ENCODE measurements around the gene PITPNM1.
"Not testable (repeated sequence)": the region's sequence is repeated elsewhere in the genome, so short reads cannot be mapped to it uniquely, and the experiment has no call there.

The PITPNM1 gene

DNA sequence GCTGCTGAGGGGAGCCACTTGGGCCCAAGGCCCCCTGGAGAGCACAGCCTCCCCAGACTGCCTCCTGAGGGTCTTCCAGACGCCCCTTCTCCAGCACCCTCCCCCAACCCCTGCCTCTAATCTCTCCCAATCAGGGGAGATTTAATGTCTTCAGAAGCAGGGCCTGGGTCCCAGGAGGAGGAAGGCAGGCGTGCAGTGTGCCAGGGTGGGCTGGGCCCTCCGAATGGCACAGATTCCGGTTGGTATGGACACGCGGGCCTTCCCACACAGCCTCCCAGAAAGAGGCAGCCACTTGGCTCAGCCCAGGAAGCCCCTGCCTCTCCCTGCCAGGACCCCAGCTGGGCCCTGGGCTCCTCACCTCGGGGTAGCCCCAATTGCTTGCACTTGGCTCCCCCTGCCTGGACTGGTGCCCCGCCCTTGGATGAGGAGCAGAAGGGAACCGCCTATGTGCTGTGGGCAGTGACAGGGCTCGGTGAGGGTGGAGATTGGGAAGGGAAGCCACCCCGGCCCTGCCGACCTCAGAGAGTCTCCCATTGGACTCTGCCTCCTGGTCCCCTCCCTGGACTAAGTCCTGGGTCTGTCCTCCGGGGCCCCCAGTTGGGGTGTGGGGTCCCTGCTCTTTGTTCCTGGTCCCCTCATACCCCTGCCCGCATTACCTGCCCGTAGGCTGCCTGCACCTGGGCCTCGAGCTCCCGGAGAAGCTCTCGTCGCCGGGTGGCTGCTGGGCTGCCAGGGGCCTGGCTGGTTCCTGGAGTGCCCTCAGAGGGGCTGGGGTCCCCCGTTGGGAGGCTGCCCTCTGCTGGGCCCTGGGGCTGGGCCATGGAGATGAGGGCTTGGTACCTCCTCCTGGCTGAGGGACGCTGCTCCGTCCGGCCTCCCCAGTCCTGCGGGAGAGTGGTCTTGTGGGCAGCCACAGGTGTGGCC, 18.7 kb upstream of the PITPNM1 start:
- no peak for DNase-seq (ENCODE audit: low spot score)

DNA sequence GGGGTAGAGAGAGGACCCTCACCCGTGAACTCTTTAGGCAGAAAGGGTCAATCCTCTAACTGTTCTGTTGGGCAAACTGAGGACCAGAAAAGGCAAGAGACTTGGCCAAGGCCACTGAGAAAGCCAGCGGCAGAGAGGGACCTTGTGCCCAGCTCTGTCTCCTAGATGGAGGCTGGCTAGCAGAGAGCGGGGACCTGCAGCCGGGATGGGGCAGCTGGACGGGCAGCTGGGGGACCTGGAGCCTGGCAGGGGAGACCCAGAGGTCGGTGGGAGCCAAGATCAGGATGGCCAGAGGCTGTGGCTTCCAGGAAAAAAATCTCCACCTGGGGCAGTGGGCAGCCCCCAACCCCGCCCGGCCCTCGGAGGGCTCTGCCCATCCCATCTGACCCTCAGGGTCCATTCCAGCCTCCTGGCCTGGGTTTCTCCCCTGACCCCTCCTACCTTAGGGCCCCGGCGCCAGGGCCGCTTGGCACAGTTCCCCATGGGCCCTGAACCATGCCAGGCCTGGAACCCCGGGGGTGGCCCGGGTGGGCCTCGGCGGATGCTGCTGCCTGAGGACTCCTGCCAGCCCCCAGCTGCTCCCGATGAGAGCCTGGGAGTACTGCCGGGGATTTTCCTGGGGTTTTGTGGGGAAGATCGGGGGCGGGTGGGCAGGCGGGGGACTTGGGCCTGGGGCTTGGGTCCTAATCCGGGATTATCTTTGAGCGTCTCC, 17.8 kb upstream of the PITPNM1 start, which contains the start of gene CABP2:
Gene CABP2 (minus strand): TSS at position 603 of the 712 bp plus-strand sequence. CDS start 120 bp downstream, at position 483.
- DNase-seq (ENCODE audit: low spot score) = no peak

DNA sequence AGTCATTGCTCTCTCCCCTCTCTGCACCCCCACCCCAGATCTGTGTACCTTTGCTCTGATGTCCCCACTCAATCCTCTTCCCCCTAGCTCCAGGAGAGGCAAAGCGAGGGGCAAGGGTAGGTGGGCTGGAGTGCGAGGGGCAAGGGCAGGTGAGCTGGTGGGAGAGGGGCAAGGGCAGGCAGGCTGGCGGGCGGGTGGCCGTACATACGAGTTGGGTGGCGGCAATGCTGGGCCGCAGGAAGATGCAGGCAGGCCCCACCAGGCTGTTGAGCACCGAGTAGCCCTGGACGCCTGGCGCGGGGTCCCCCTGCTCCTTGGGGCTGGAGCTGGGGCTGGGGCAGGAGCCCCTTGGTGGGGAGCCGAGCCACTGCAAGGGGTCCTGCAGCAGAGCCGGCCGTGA, 17.2 kb upstream of the PITPNM1 start:
- no peak for DNase-seq (ENCODE audit: low spot score)

DNA sequence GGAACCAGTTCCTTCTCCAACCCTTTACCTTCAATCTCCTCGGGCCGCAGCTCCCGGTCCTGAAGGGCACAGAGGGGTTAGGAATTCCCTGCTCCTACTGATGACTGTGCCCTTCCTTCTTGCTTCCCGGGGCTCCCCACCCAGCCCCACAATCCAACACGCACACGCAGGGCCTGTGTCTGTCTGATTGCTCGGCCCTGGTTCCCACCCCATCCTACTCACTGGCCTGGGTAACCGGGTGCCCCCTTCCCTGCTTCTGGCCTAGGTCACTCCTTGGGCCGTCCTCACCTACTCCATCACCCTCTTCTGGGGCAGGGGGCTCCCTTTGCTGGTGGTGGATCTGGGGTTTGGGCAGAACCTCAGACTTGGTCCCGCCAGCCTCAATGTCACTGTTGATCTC, 16.8 kb upstream of the PITPNM1 start:
- DNase-seq (ENCODE audit: low spot score) = no peak

DNA sequence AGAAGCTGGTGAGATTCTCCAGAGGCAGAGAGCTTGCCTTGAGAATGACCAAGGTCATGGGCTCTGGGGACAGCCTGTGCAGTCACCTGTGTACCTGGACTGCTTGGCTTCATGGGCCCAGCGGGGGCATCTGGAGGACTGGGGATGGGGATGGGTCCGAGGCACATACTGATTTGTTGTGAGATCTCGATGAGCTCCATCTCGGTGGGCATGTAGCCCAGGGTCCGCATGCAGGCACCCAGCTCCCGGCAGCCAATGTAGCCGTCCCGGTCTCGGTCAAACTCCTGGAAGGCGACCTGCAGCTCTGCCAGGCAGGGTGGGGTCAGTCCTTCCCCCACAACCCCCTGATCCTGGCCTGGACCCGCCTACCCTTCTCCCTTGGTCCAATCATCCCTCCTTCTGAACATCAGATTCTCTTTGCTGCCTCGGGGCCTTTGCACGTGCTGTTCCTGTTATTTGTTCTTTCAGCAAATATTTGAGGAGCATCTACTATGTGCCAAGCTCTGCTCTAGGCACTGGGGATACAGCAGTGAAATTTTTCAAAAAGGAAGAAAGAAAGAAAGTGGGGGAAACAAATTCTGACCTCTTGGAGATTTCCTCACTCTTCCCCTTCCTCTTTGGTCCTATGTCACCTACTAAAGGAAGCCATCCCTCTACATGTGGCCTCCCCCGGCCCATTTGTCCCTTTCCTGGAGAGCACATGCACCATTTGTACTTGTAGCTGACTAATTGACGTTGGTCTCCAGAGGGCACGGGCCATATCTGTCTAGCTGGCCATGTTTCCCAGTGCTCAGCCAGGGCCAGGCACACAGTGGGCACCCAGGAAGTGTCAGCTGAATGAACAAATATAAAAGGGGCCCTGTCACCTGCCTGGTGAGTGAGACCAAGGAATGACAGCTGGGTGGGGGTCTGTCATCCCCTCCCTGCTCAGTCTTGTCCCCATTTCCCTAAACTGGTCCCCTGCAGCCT, 16.0 kb upstream of the PITPNM1 start:
- no peak for DNase-seq (ENCODE audit: low spot score)

DNA sequence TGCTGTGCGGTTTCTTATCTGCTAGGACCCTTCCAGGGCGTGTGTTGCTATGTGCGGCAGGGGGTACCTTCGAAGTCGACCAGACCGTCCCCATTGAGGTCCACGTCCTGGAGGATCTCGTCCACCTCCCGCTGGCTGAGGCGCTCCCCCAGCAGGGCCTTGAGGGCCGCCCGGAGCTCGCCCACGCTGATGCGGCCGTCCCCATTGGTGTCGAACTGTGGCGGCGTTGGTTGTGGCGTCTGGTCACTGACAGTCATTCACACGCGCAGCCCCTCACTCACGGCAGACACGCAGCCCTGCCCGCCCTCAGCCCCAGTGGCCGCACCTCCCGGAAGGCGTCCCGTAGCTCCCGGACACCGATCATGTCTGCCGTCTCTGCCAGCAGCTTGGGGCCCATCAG, 14.6 kb upstream of the PITPNM1 start:
- no peak for DNase-seq (ENCODE audit: low spot score)

DNA sequence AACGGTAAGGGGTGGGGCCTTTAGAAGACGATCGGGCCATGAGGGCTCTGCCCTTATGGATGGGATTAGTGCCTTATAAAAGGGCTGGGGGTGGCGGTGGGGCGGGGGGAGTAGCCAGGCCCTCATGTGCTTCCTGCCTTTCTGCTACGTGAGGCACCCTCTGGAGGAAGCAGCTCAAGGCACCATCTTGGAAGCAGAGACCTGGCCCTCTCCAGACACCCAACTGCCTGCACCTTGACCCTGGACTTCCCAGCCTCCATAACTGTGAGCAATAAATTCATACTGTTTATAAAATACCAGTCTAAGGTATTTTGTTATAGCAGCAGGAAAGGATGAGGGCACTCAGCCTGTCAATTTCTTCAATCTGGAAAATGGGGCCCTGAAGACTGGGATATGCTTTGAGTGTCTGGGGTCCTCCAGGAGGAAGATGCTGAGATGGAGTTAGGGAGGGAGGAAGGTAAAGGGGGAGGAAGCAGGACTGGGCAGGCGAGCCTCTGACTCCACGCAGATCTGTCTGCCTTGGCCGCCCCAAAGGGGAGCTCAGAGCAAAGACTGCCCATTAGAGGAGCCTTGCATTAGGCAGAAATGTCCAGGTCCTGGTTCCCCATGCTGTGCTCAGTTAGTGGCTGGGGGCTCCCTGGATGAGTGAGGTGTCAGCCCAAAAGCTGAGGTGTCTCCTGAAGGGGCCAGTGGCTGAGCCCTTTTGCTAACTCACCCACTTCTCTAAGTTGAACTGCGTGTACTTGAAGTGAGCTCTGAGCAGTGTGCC, 12.8 kb upstream of the PITPNM1 start:
- no peak for DNase-seq (ENCODE audit: low spot score)

- no peak for DNase-seq (ENCODE audit: low spot score)
Measured at GRCh38 chr11:67516806-67517205, 11.6 kb upstream of the PITPNM1 start.

- DNase-seq (ENCODE audit: low spot score) = no peak
Measured at GRCh38 chr11:67514116-67514515, 9.0 kb upstream of the PITPNM1 start.

GRCh38 chr11:67511558-67511957, 6.4 kb upstream of the PITPNM1 start:
- DNase-seq (ENCODE audit: low spot score) = not testable (repeated sequence)

- DNase-seq (ENCODE audit: low spot score) = no peak
Measured at GRCh38 chr11:67510023-67510345, 4.8 kb upstream of the PITPNM1 start.

DNA sequence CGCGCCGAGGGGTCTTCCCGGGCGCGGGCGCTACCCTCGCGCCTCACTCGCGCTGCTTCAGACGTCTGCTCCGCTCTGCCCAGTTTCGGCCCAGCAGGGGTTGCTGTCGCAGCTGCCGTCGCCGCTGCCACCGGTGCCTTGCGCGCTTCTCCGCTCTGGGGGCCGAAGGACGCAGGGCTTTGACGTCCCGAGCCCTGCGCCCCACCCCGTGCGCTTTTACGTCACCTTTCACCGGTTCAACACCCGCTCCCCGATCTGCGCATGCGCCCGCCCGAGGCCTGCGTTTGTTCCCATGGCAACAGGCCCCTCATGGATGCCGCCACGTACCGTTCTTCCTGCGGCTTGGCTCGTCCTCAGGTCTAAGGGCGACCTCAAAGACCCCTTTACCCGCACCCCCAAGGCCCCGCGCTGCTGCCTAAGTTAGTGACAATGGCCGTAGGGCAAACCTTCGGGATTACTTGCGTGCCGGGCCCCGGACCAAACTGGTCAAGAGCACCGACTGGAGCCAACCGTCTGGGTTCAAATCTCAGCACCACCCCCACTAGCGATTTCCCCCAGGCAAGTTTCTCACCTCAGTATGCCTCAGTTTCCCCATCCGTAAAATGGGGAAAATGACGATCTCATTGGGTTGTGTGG, 3.4 kb upstream of the PITPNM1 start:
- peak; percentile 96 for DNase-seq (ENCODE audit: low spot score)

GRCh38 chr11:67507864-67508485, 2.8 kb upstream of the PITPNM1 start, which contains the start of gene CDK2AP2:
CDK2AP2 (minus strand) TSS chr11:67508162; CDS start chr11:67508082, 80 bp downstream.
- DNase-seq (ENCODE audit: low spot score) = peak; percentile 97

DNA sequence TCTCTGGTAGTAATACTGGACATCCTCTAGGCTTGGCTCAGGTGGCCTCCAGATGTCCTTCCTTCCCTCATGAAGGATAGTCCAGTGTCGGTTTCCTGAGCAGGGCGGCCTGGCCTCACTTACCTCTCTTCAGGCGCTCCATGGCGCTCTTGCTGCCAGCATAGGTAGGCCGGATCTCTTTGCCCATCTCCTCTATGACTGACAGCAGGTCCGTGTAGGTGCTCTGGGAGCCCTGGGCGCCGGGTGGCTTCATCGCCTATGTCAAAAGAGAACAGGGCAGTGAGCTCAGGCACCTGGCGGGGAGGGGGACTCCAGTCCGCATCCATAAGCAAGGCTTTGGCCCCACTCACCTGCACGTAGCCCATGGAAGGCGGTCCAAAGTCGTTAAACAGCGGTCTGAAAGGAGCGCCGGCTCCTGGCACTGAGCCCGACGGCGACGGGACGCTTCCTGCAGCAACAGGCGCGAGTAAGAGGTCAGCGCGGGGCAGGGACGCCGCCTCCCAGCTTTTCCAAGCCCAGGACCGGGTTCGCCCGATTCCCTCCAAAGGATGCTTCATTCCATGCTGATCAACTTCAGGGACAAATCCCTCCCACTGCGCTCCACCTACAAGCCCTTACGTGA, 2.2 kb upstream of the PITPNM1 start:
- no peak for DNase-seq (ENCODE audit: low spot score)

DNA sequence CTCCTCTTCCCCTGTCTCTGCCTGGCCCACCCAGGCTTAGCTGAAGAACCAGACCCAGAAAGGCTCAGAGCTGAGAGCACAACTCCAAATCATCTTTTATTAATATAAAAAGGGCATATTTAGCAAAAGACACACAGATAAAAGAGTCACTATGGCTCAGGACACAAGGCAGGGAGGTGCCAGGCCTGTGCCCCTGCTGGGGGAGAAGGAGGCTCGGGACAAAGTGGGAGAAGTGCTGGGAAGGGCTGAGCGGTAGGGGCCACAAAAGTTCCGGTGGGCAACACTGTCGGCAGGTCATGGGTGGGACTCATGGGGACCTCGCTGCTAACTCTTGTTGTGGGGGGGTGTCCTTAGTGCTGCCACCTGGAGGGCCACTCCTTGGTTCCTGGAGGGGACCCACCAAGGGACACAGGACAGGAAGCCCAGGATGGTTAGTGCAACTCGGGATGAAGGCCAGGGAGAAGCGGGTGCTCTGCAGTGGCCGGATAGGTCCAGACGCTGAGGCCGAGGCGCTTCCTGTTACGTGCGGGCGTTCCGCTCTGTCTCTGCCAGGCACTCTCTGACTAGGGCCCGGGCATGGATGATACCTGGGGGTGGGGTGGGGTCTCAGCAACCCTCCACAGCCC, 1.4 kb upstream of the PITPNM1 start:
- DNase-seq (ENCODE audit: low spot score) = no peak

DNA sequence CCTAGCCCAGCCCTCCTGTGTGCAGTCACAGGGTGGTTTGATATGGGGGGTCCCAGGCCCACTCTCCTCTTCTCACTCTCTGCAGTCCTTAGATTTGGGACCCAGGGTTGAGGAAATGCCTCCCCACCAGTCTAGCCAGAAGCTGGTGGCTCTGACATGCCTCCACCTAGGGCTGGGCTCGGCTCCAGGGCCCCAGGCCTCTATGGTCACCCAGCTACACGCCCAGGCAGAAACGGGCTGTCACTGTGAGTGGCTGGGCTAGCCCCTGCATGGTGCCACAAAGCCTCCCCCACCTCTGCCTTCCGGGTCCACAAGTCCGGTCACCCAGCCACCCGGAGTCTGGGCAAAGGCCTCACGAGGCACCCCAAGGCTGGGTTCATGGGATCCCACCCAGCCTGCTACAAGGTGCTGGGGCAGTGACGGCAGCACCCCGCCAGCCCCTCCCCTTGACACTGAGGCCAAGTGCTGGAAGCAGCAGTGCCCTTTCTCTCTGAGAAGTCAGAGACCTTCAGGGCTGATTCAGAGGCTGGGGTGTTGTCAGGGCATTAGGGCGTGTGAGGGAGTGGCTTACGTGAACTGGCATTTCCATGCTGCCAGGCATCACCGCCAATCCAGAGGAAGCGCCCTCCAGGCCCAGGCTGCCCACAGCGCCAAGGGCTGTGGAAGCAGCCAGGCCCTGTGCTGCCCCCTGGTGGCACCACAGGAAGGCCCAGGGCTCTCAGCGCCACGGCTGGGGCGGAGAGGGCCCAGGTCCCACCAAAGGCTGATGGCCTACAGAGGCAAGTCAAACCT, 638 bp upstream of the PITPNM1 start:
- peak; percentile 88 for DNase-seq (ENCODE audit: low spot score)

DNA sequence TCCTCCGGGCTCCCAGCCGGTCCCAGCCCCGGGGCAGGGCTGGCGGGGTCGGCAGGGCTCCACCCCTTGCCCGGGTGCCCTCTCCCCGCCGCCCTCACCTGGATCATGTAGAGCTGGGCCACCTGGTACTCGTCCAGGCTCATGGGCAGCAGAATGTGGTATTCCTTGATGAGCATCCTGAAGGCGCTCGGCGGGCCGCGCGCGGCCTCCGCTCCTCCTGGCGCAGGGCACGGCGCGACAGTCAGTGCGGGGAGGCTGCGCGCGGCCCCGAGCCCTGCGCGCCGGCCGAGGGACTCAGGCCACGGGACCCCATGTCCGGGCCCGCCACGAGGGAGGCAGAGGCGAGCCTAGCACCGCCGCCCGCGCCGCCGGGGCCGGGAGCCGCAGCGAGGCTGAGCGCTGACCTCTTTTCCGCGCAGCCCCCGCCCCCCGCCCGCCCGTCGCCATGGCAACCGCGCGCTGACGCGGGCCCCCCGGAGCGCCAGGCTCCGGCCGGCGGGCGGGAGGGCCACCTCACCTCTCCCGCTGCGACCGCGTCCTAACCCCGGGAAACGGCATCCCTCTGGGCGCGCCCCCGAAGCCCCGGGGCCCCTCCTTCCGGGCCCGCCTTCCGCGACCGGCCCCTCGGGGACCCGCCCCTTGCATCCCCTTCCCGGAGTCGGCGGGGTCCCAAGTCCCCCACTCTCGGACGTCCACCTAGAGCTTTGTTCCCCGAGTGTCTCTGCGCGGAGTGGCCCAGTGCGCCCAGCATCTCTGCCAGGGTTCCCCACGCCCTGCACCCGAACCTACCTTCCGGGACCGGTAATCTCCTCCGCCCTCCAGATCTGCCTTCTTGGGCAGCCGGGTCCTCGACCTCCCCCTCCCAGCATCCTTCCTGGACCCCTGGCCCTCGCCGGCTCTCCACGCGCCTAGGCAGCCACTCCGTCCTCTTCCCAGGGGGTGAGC, 886 bp downstream of the PITPNM1 start:
- no peak for DNase-seq (ENCODE audit: low spot score)

Measured in hematopoietic multipotent progenitor cell treated with erythropoietin and hydrocortisone succinate and interleukin-3 and kit ligand, for 15 days (in vitro differentiated cells).